ENCODE results near the gene RPS6KA6.

DNA sequence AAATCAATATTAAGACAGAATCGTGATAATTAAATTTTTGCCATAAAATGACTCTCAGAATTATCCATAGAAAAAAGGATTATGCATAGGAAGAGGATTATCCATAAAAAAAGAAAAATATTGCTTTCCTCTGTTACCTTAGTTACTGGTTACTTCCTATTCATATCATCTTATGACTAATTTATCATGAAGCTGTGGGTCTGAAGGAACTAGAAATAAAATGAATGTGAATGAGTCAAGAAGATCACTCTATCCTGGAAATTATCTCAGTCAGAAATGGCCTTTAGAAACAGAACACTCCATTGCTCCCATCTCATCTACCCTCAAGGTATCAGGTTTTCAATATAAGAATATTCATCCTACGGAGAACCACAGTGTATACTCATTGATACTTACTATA, 19.4 kb downstream of the RPS6KA6 start:
- TF ChIP-seq, protein P1, sequence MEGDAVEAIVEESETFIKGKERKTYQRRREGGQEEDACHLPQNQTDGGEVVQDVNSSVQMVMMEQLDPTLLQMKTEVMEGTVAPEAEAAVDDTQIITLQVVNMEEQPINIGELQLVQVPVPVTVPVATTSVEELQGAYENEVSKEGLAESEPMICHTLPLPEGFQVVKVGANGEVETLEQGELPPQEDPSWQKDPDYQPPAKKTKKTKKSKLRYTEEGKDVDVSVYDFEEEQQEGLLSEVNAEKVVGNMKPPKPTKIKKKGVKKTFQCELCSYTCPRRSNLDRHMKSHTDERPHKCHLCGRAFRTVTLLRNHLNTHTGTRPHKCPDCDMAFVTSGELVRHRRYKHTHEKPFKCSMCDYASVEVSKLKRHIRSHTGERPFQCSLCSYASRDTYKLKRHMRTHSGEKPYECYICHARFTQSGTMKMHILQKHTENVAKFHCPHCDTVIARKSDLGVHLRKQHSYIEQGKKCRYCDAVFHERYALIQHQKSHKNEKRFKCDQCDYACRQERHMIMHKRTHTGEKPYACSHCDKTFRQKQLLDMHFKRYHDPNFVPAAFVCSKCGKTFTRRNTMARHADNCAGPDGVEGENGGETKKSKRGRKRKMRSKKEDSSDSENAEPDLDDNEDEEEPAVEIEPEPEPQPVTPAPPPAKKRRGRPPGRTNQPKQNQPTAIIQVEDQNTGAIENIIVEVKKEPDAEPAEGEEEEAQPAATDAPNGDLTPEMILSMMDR (optimal IDR thresholded peaks at IDR 0.05 in 1 of 3, IDR thresholded peaks at IDR 0.05 in 1 of 3, conservative IDR thresholded peaks at IDR 0.05 in 1 of 3; ENCODE audit: extremely low read depth in 1 of 3, insufficient read depth in 2 of 3, low read length in 3 of 3) = no peak
- no peak for TF ChIP-seq EZH2 (IDR thresholded peaks at IDR 0.05; ENCODE audit: low read length)

Measured in keratinocyte (primary cell).